ENCODE measurements around the gene ANKRD28.

DNA sequence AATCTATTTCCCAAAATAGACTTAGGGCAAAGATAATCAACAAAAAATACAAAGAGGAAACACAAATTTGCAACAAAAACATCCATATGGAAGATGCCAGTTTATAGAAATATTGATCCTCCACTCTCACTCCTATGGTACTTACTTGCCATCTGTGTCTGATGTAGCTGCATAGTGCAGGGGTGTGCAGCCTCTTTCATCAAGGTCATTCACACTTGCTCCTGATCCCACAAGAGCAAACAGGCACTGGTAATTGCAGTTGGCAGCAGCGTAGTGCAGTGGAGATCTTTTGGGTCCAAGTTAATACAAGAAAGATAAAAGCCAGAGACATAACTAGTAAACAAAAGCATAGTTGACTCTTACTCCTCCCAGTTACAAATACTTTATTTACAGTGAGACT lies 90.0 kb downstream of the ANKRD28 start:
- TF ChIP-seq, protein P1, sequence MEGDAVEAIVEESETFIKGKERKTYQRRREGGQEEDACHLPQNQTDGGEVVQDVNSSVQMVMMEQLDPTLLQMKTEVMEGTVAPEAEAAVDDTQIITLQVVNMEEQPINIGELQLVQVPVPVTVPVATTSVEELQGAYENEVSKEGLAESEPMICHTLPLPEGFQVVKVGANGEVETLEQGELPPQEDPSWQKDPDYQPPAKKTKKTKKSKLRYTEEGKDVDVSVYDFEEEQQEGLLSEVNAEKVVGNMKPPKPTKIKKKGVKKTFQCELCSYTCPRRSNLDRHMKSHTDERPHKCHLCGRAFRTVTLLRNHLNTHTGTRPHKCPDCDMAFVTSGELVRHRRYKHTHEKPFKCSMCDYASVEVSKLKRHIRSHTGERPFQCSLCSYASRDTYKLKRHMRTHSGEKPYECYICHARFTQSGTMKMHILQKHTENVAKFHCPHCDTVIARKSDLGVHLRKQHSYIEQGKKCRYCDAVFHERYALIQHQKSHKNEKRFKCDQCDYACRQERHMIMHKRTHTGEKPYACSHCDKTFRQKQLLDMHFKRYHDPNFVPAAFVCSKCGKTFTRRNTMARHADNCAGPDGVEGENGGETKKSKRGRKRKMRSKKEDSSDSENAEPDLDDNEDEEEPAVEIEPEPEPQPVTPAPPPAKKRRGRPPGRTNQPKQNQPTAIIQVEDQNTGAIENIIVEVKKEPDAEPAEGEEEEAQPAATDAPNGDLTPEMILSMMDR (conservative IDR thresholded peaks at IDR 0.05; ENCODE audit: low read depth, low read length), result no peak
- TF ChIP-seq EZH2phosphoT487 (IDR thresholded peaks at IDR 0.05; ENCODE audit: borderline replicate concordance, low read length), result no peak
- no peak for TF ChIP-seq EZH2 (IDR thresholded peaks at IDR 0.05; ENCODE audit: low read length, unreplicated experiment)

Data from PC-3 (cell line).